Measurements from ENCODE around the gene CPNE7.

The CPNE7 gene

DNA sequence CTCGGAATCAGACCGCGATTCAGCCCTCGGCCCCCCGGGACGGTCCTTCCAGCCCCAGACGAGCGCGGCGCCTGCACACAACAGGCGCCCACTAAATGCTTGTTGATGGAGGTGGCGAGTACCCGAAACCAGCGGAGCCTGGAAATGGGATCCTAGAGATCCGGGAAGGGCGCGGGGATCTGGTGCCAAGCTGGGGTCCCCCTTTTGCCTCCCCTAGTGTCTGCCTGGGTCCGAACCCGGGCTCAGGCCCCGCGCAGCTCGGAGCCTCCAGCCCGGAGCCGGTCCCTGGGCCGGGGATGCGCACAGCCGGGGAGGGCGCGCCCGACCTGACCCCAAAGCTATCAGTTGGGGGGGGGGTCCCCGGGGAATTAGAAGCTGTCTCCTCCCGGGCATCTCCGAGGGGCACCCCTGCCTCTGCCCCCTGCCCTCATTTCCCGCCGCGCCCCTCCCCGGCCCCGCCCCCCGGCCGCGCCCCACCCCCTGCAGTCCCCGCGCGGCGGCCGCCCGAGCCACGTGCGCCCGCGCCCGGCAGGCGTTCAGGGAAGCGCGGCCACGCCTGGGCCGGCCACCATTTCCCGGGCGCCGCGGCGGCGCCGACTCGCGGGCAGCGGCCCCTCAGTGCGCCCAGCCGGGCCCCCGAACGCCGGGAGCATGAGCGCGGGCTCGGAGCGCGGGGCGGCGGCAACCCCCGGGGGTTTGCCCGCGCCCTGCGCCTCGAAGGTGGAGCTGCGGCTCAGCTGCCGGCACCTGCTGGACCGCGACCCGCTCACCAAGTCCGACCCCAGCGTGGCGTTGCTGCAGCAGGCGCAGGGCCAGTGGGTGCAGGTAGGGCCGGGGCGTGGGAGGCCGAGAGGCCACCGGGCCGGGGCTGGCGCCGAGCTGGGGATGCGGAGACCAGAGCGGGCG, at the start of gene CPNE7:
CPNE7 (plus strand) TSS at position 512 of the 906 bp plus-strand sequence; CDS start at position 652, 140 bp downstream.
- Mint-ChIP-seq H3K36me3 (ENCODE audit: low read depth) (no peaks in the 10 kb centered on the region), H3K27ac (no peak within 1 kb of the TSS), H3K9me3 (no peaks in the 10 kb centered on the region), H3K4me3 (peak within 1 kb of the TSS in 1 of 3 experiments; percentile 62), H3K4me1 (peaks cover 4% of the 10 kb centered on the region), H3K27me3 (ENCODE audit: low read depth) (peaks cover 51% of the 10 kb centered on the region)
- TF ChIP-seq, protein P1, sequence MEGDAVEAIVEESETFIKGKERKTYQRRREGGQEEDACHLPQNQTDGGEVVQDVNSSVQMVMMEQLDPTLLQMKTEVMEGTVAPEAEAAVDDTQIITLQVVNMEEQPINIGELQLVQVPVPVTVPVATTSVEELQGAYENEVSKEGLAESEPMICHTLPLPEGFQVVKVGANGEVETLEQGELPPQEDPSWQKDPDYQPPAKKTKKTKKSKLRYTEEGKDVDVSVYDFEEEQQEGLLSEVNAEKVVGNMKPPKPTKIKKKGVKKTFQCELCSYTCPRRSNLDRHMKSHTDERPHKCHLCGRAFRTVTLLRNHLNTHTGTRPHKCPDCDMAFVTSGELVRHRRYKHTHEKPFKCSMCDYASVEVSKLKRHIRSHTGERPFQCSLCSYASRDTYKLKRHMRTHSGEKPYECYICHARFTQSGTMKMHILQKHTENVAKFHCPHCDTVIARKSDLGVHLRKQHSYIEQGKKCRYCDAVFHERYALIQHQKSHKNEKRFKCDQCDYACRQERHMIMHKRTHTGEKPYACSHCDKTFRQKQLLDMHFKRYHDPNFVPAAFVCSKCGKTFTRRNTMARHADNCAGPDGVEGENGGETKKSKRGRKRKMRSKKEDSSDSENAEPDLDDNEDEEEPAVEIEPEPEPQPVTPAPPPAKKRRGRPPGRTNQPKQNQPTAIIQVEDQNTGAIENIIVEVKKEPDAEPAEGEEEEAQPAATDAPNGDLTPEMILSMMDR (IDR thresholded peaks at IDR 0.05; ENCODE audit: unreplicated experiment in 3 of 3), result no peak

DNA sequence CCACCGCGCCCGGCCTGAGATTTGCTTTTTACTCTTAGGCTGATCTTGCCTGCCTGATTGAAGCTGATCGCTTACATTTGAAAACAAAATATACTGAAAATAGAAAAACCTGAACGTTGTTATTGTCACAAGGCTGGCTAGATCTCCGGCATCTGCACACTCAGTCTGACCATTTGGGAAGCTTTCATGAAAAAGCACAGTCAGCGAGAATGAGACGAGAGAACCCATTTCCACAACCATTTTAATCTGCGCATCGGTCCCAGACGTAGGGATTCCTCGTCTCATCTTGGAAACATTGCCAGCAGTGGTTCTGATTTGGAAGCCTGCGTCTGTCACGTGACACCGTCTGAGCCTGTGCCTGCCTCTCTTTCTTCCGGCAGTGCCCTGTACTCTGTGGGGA, 46.5 kb upstream of the CPNE7 start:
- TF ChIP-seq, protein P1 (IDR thresholded peaks at IDR 0.05; ENCODE audit: unreplicated experiment in 3 of 3), result no peak
- H3K27ac Mint-ChIP-seq, result no peak overlapping the region
- peaks cover 69% of the 10 kb centered on the region for H3K36me3 Mint-ChIP-seq (ENCODE audit: low read depth)
- no peaks in the 10 kb centered on the region for H3K9me3 Mint-ChIP-seq
- H3K27me3 Mint-ChIP-seq (ENCODE audit: low read depth), result no peaks in the 10 kb centered on the region
- no peaks in the 10 kb centered on the region for H3K4me1 Mint-ChIP-seq
- no peak overlapping the region for H3K4me3 Mint-ChIP-seq

GRCh38 chr16:89530401-89531381, 44.9 kb upstream of the CPNE7 start:
- Mint-ChIP-seq H3K36me3 (ENCODE audit: low read depth) (peaks cover 70% of the 10 kb centered on the region), H3K9me3 (no peaks in the 10 kb centered on the region), H3K27me3 (ENCODE audit: low read depth) (no peaks in the 10 kb centered on the region), H3K4me3 (no peak overlapping the region), H3K27ac (no peak overlapping the region), H3K4me1 (no peaks in the 10 kb centered on the region)
- TF ChIP-seq, protein P1 (IDR thresholded peaks at IDR 0.05; ENCODE audit: unreplicated experiment in 3 of 3), result no peak

- H3K36me3 Mint-ChIP-seq (ENCODE audit: low read depth), result peaks cover 62% of the 10 kb centered on the region
- TF ChIP-seq, protein P1 (IDR thresholded peaks at IDR 0.05; ENCODE audit: unreplicated experiment in 3 of 3), result no peak
- no peak overlapping the region for H3K27ac Mint-ChIP-seq
- no peak overlapping the region for H3K4me3 Mint-ChIP-seq
- H3K4me1 Mint-ChIP-seq, result peaks cover 4% of the 10 kb centered on the region
- H3K9me3 Mint-ChIP-seq, result no peaks in the 10 kb centered on the region
- H3K27me3 Mint-ChIP-seq (ENCODE audit: low read depth), result no peaks in the 10 kb centered on the region
Observed at GRCh38 chr16:89531821-89532526, 43.6 kb upstream of the CPNE7 start.

GRCh38 chr16:89534252-89534756, 41.3 kb upstream of the CPNE7 start:
- H3K9me3 Mint-ChIP-seq, result no peaks in the 10 kb centered on the region
- H3K27ac Mint-ChIP-seq, result no peak overlapping the region
- peaks cover 5% of the 10 kb centered on the region for H3K4me1 Mint-ChIP-seq
- H3K4me3 Mint-ChIP-seq, result no peak overlapping the region
- H3K36me3 Mint-ChIP-seq (ENCODE audit: low read depth), result peaks cover 48% of the 10 kb centered on the region
- H3K27me3 Mint-ChIP-seq (ENCODE audit: low read depth), result no peaks in the 10 kb centered on the region
- TF ChIP-seq, protein P1 (IDR thresholded peaks at IDR 0.05; ENCODE audit: unreplicated experiment in 3 of 3), result no peak

Data from nephron (organoid).